Ishikawa (cell line): ENCODE measurements around the gene NUP43.

ENCODE experiments used
- CEBPB ChIP-seq: IDR thresholded peaks from 2 replicates; pipeline ENCODE4 v1.6.1; 2012
- CREB1 ChIP-seq: IDR thresholded peaks from 2 replicates; pipeline ENCODE4 v1.6.1; 2012; ENCODE audit warnings: low read depth
- EP300 ChIP-seq: IDR thresholded peaks from 2 replicates; pipeline ENCODE4 v1.6.1; 2012; ENCODE audit warnings: borderline replicate concordance
- FOXM1 ChIP-seq: IDR thresholded peaks from 2 replicates; pipeline ENCODE4 v1.6.1; 2012; ENCODE audit warnings: low read depth, borderline replicate concordance
- MAX ChIP-seq: IDR thresholded peaks from 2 replicates; pipeline ENCODE4 v1.6.1; 2012
- NFIC ChIP-seq: IDR thresholded peaks from 2 replicates; pipeline ENCODE4 v1.6.1; 2012
- TAF1 ChIP-seq: IDR thresholded peaks from 2 replicates; pipeline ENCODE4 v1.6.1; 2012; ENCODE audit warnings: low read depth, mild to moderate bottlenecking
- TEAD4 ChIP-seq: IDR thresholded peaks from 2 replicates; pipeline ENCODE4 v1.6.1; 2012
- YY1 ChIP-seq: IDR thresholded peaks from 2 replicates; pipeline ENCODE4 v1.6.1; 2012; ENCODE audit warnings: low read depth
- TF ChIP-seq, protein P1 (sequence below): IDR thresholded peaks from 2 replicates; pipeline ENCODE4 v1.6.1; 2012; ENCODE audit warnings: low read depth, mild to moderate bottlenecking

DNA sequence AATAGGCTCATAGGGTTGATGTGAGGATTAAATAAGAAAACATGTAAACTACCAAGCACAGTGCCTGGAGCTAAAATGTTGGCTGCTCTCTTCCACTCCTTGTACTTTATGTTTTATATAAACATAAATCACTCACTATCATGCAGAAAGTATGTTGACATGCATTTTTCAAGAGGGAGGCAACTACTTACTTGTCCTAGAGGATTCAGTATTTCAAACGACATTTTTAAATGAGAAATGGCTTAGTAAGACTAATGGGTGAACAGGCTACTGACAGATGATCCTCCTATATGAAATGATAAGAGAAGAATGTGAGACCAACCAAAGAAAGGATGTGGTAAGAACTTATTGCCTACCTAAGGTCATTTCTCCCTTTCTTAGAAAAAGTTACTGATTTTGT lies 49.4 kb downstream of the NUP43 start:
- TF ChIP-seq YY1 (no peak), CREB1 (no peak), EP300 (no peak), CEBPB (no peak), TEAD4 (no peak), NFIC (no peak), FOXM1 (no peak), MAX (no peak), TAF1 (no peak)
- TF ChIP-seq, protein P1, sequence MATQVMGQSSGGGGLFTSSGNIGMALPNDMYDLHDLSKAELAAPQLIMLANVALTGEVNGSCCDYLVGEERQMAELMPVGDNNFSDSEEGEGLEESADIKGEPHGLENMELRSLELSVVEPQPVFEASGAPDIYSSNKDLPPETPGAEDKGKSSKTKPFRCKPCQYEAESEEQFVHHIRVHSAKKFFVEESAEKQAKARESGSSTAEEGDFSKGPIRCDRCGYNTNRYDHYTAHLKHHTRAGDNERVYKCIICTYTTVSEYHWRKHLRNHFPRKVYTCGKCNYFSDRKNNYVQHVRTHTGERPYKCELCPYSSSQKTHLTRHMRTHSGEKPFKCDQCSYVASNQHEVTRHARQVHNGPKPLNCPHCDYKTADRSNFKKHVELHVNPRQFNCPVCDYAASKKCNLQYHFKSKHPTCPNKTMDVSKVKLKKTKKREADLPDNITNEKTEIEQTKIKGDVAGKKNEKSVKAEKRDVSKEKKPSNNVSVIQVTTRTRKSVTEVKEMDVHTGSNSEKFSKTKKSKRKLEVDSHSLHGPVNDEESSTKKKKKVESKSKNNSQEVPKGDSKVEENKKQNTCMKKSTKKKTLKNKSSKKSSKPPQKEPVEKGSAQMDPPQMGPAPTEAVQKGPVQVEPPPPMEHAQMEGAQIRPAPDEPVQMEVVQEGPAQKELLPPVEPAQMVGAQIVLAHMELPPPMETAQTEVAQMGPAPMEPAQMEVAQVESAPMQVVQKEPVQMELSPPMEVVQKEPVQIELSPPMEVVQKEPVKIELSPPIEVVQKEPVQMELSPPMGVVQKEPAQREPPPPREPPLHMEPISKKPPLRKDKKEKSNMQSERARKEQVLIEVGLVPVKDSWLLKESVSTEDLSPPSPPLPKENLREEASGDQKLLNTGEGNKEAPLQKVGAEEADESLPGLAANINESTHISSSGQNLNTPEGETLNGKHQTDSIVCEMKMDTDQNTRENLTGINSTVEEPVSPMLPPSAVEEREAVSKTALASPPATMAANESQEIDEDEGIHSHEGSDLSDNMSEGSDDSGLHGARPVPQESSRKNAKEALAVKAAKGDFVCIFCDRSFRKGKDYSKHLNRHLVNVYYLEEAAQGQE: no peak
